GM19351 (cell line): ENCODE measurements around the gene DACH1.
"Not testable (repeated sequence)": the region's sequence is repeated elsewhere in the genome, so short reads cannot be mapped to it uniquely, and the experiment has no call there.

Source experiments
- ATAC-seq: cut with Tn5 transposase; IDR thresholded peaks from one replicate; pipeline ENCODE4 v1.9.1; 2021; ENCODE audit warnings: mild to moderate bottlenecking, moderate library complexity; ENCODE audit not compliant: unreplicated experiment

DACH1 gene

DNA sequence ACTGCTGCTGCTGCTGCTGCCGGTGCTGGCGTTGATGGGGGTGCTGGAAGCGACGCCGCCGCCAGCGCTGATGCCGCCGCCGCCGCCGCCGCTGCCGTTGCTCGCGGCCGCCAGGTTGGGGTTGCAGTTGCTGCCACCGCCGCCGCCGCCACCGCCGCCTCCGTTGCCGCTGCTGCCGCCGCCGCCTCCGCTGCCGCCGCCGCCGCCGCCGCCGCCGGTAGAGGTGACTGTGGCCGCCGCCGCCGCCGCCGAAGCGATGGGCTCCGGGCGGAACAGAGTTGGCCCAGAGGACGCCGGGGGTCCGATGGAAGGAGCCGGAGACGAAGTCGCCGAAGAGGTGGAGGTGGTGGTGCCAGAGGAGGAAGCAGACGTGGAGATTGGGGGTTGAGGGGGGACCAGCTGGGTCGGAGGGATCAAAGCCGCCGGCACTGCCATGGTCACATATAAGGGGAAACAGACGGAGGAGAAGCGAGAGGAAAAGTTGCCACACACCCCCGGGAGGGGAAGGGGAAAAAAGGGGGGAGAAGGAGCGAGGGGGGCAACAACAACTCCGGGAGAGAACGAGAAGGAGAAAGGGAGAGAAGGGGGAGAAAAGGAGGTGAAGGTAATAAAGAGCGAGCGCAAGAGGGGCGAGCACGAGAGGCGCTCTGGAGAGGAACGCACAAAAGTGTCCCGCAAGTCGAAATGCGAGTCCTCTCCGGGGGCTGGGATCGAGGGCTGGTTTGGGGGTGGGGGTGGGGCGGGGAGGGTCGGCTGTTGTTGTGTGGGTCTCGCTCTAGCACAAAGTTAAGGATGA lies 471 bp downstream of the DACH1 start:
- peak; percentile 45 for ATAC-seq

GRCh38 chr13:71865874-71866334 lies 1.1 kb downstream of the DACH1 start:
- peak; percentile 7 for ATAC-seq

DNA sequence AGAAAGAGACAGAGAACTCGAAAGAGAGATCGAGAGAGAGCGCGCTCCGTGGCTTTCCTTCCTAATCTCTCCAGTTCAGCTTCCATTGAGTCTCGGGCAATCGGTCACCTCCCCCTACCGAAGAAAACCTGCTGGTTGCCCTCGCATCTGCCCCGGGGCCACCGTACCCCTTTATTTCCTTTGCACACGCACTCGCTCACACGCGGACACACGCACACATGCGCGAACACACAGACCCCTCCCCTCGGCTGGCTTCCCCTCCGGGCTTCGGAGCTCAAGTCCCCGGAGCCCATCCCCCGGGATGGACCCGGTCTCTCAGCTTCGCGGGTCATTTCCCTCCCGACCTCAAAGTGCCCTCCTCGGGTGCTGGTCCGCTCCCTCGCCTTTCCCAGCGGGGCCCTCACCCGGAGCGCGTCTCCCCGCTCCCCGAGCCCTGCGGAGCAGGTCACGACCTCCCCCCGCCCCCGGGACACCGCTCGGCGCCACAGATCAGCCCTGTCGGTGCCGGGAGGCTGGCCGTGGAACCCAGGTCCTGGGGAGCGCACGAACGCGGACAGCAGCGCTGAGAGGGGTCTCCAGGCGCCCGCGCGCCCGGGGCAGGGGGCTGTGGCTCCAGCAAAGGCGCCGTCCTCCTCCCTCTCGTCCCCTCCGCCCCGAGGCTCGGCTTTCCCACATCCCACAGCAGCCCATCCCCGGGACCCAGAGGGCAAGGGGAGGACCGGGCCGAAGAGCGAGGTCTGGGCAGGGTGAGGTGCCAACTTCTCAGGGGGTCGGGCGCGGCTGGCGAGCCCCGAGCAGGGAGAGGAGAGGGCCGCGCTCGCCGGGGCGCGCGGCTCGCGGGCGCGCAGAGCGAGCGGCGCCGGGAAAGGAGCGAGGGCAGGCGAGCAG lies 1.8 kb downstream of the DACH1 start:
- ATAC-seq: no peak

DNA sequence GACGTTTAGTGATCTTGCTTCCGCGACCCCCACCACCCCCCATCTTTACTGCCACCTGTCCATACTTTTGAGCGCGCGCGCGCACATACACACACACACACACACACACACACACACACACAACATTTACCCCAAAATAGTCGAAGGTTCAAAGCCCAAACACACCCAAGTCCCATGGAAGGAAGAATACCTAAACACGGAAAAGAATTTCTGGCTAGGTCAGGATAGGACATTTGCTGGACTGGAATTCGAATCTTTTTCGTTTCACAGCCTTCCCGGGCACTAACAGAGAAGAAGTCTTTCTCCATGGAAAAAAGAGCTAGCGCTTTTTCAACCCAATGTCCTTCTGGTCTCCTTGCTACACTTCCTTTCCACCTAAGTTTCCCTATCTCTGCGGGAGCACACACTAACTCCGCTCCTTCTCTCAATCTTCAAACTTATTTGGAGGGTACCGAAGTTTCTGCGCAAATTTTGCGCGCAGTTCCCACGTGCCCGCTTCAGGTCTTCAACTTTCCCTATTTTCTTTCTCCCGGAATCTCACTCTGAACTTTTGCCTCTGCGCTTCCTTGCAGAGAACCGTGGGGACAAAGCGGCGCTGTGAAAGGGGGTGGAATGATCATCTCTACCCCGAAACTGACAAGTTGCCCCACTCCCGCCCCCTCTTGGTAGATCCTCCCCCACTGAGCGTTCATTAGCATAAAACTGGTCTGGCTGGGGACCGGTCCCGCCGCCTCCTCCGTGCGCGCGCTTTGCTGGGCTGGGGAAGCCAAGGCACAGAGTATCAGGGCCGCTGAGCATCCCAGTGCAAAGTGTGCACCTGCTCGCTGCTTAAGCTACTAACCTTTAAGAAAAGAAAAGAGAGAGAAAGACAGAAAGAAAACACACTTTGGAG lies 2.7 kb downstream of the DACH1 start:
- ATAC-seq: no peak

- ATAC-seq: no peak
Observed at GRCh38 chr13:71863254-71863865, 3.6 kb downstream of the DACH1 start.

DNA sequence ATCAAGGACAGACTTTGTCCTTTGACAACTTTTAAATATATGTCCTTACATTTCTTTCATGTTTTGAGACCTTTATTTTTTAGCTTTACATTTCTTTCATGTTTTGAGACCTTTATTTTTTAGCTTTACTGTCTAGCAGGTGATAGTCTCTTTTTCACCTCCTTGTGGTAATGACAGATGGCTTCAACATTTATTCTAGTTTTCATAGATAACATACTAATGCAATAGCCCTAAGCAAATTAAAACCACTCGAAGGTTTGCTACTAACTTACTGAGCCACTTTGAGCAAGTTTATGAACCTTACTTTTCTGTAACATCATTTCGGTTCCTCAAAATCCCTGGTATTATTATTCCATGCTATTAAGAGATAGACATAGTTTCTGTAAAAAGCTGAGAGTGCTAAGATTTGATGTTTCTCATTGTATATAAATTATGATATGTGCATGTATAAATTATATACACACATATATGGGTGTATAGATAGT lies 4.5 kb downstream of the DACH1 start:
- no peak for ATAC-seq

DNA sequence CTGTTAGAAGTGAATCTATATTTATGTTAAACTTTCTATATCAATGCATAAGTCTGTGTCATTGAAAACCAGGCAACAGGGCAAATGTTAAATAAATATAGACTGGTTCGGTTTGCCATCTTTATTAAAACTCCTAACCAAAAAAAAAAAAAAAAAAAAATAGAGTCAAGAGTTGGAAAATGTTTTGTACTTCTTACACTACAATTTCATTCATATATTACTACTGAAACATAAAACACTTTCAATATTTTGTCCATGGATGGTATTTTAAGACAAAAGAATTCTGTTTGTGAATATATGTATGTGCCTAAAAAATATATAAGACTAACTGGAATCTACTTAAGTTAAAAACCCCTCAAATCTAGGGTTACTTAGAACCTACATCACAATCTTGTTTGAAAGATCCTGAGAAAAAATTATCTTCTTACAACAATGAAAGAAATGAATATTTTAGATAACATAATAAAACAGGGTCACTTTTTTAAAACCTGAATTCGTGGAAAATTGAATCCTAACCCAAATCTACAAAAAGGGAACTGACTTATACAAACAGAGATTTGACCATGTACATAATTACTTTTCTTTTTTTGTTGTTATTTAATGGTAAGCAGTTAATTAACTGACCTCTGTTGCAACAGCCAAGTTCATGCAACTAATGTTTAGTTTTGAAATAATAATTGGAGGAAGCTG lies 5.1 kb downstream of the DACH1 start:
- ATAC-seq: no peak

- ATAC-seq: no peak
Observed at GRCh38 chr13:71860547-71861138, 6.4 kb downstream of the DACH1 start.

- no peak for ATAC-seq
Observed at GRCh38 chr13:71858647-71859046, 8.4 kb downstream of the DACH1 start.

DNA sequence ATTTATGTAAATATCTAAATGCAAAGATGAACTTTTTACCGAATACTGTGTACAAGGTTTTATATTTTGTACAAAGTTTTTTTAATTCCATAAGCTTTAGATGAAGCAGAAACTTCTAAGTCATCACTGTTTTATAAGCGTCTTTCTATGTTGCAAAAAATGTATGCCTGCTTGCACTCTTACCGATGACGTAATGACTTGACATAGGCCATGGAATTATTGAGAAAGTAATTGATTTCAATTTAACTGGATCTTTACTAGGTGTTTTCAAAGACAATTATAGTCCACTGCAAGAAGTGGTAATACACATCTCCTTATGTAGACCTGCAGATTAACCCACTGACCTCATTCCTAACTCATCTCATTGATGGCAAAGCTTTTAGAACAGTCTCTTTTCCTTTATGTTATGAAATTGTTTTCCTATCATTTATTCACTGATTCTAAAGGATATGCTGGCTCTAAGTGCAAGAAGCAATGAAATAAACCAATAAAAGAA lies 10.4 kb downstream of the DACH1 start:
- ATAC-seq: no peak

DNA sequence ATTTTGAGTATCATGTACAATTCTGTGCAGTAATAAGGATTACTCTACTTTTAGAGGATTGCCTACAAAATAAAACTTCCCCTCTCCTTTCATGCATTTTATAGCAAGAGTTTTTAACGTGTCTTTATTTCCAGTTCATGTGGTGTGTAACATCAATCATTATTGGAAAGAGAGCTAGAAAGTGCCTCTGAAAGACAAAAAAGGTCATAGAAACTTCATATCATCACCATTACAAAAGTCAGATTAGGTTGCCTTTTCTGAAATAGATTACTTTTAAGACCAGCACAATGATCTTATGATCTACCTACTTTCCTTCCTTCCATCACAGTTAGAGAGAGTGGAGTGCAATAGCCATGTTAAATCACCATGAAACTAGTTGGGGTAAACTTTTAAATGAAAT lies 12.6 kb downstream of the DACH1 start:
- no peak for ATAC-seq

DNA sequence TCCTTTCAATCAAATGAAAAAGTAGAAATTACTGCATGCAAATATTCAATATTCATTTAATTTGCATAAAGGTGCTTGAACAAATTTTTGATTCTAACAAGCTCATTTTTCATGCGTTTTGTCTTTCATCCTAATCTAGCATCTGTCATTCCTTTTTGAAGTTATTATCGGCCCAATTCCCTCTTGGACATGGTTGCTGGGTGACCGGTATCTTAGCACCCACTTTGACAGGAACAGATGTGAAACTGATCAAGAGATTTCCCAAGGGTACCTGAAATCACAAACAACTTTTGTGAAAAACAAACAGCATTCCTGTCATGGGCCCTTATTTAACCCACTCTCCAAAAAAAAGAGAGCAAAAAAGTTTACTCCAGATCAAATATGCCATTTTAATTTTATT lies 13.3 kb downstream of the DACH1 start:
- no peak for ATAC-seq

GRCh38 chr13:71852736-71853135 lies 14.3 kb downstream of the DACH1 start:
- ATAC-seq: no peak

GRCh38 chr13:71851498-71852409 lies 15.2 kb downstream of the DACH1 start:
- ATAC-seq: no peak

- no peak for ATAC-seq
Observed at GRCh38 chr13:71842003-71842402, 25.0 kb downstream of the DACH1 start.

- no peak for ATAC-seq
Observed at GRCh38 chr13:71838842-71839241, 28.2 kb downstream of the DACH1 start.

GRCh38 chr13:71837582-71837981 lies 29.4 kb downstream of the DACH1 start:
- ATAC-seq: not testable (repeated sequence)

DNA sequence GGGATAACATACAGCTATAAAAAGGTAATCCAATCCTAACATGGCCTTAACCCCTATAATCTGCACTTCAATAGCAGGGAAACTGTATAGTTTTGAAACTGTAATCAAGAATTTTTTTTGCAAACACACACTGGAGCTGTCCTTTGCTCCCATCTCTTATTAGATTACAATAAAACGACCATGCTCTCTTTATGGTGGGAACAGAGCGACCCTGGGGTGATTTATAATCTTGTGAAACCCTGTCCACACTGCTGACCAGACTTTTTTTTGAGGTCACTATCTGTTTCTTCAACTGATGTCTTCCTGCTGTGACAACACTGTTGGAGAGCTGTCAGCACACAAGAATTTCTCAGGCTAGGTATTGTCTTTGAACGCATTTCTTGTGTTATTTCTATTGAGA lies 35.3 kb downstream of the DACH1 start:
- ATAC-seq: no peak
